HEK293 (cell line): Measurements from ENCODE around the gene WDR77.

ENCODE experiments used
- CTCF ChIA-PET: fragments of 350-600 bp; formaldehyde crosslinking; extraction: SDS; loops from one replicate; lab custom pipeline; 2021; ENCODE audit warnings: antibody characterized with exemption; lab: Yijun Ruan, JAX
- POLR2A ChIA-PET: fragments of 300-600 bp; formaldehyde crosslinking; extraction: SDS; loops from one replicate; lab custom pipeline; 2020; ENCODE audit warnings: antibody characterized with exemption, inconsistent platforms; lab: Yijun Ruan, JAX
- H3K27ac ChIP-seq: fragments of 200-500 bp; sonication (Bioruptor generic); 2 replicates; pipeline ENCODE4 v1.5.1; 2014; ENCODE audit warnings: low read depth, low read length, control low read depth, inconsistent platforms; ENCODE audit errors: extremely low read depth
- H3K36me3 ChIP-seq, 2 experiments: fragments of 200-500 bp in 1 of 2; sonication (Bioruptor generic) in 1 of 2; 1 replicate in 1 of 2; 2 replicates in 1 of 2; pipeline ENCODE4 v1.5.1; 2014 to 2017; ENCODE audit warnings: inconsistent platforms in 2 of 2, low read length in 2 of 2; ENCODE audit not compliant: control insufficient read depth in 2 of 2, insufficient read depth in 1 of 2
- H3K4me1 ChIP-seq: fragments of 200-500 bp; sonication (Bioruptor generic); 2 replicates; pipeline ENCODE4 v1.5.1; 2014; ENCODE audit warnings: mild to moderate bottlenecking, low read length, inconsistent platforms; ENCODE audit not compliant: control insufficient read depth, insufficient read depth
- H3K4me3 ChIP-seq: 2 replicates; pipeline ENCODE4 v1.5.1; 2011; ENCODE audit warnings: low read depth, mild to moderate bottlenecking, control low read depth, low read length, moderate library complexity
- H3K9me3 ChIP-seq: fragments of 200-500 bp; sonication (Bioruptor generic); 2 replicates; pipeline ENCODE4 v1.5.1; 2014; ENCODE audit warnings: low read depth, low read length, inconsistent platforms; ENCODE audit not compliant: control insufficient read depth, insufficient read depth
- BCL6B ChIP-seq: fragments of 450-650 bp; formaldehyde crosslinking; IDR thresholded peaks from 2 replicates; pipeline ENCODE4 v1.5.1; 2017; ENCODE audit warnings: missing biosample characterization, missing genetic modification characterization
- MEIS1 ChIP-seq: sonication (generic); formaldehyde crosslinking; IDR thresholded peaks from 2 replicates; pipeline ENCODE4 v1.8.1; 2022; ENCODE audit warnings: missing genetic modification reagents, mild to moderate bottlenecking, borderline replicate concordance
- PRDM10 ChIP-seq: fragments of 450-650 bp; formaldehyde crosslinking; IDR thresholded peaks from 2 replicates; pipeline ENCODE4 v1.5.1; 2016; ENCODE audit warnings: missing biosample characterization, missing genetic modification characterization
- PRDM4 ChIP-seq: fragments of 450-650 bp; formaldehyde crosslinking; IDR thresholded peaks from 2 replicates; pipeline ENCODE4 v1.5.1; 2017; ENCODE audit warnings: missing biosample characterization, missing genetic modification characterization
- SP3 ChIP-seq: fragments of 450-650 bp; formaldehyde crosslinking; IDR thresholded peaks from 2 replicates; pipeline ENCODE4 v1.5.1; 2016; ENCODE audit warnings: missing biosample characterization, missing genetic modification characterization
- ZBTB6 ChIP-seq: fragments of 450-650 bp; formaldehyde crosslinking; IDR thresholded peaks from 2 replicates; pipeline ENCODE4 v1.5.1; 2017; ENCODE audit warnings: missing biosample characterization, missing genetic modification characterization
- ZFP41 ChIP-seq: fragments of 450-650 bp; formaldehyde crosslinking; IDR thresholded peaks from 2 replicates; pipeline ENCODE4 v1.5.1; 2016; ENCODE audit warnings: missing biosample characterization, missing genetic modification characterization, borderline replicate concordance
- ZNF239 ChIP-seq: fragments of 450-650 bp; formaldehyde crosslinking; IDR thresholded peaks from 2 replicates; pipeline ENCODE4 v1.5.1; 2016; ENCODE audit warnings: missing biosample characterization, missing genetic modification characterization
- ZNF366 ChIP-seq: fragments of 450-650 bp; formaldehyde crosslinking; conservative IDR thresholded peaks from 2 replicates; pipeline ENCODE4 v1.5.1; 2016; ENCODE audit warnings: missing biosample characterization, missing genetic modification characterization
- ZNF514 ChIP-seq: fragments of 450-650 bp; formaldehyde crosslinking; IDR thresholded peaks from 2 replicates; pipeline ENCODE4 v1.5.1; 2016; ENCODE audit warnings: missing biosample characterization, missing genetic modification characterization
- ZNF518A ChIP-seq: fragments of 450-650 bp; formaldehyde crosslinking; conservative IDR thresholded peaks from 2 replicates; pipeline ENCODE4 v1.5.1; 2016; ENCODE audit warnings: low read depth, missing biosample characterization, missing genetic modification characterization
- ZNF530 ChIP-seq: fragments of 450-650 bp; formaldehyde crosslinking; IDR thresholded peaks from 2 replicates; pipeline ENCODE4 v1.5.1; 2016; ENCODE audit warnings: low read depth, missing biosample characterization, missing genetic modification characterization
- ZNF549 ChIP-seq: fragments of 450-650 bp; IDR thresholded peaks from 2 replicates; pipeline ENCODE4 v1.5.1; 2018; ENCODE audit warnings: missing biosample characterization, missing genetic modification characterization, mild to moderate bottlenecking, inconsistent platforms, moderate library complexity
- ZNF560 ChIP-seq: fragments of 450-650 bp; formaldehyde crosslinking; IDR thresholded peaks from 2 replicates; pipeline ENCODE4 v1.5.1; 2017; ENCODE audit warnings: missing biosample characterization, missing genetic modification characterization, borderline replicate concordance
- ZNF610 ChIP-seq: fragments of 450-650 bp; formaldehyde crosslinking; IDR thresholded peaks from 2 replicates; pipeline ENCODE4 v1.5.1; 2016; ENCODE audit warnings: missing biosample characterization, missing genetic modification characterization, borderline replicate concordance

Gene WDR77

DNA sequence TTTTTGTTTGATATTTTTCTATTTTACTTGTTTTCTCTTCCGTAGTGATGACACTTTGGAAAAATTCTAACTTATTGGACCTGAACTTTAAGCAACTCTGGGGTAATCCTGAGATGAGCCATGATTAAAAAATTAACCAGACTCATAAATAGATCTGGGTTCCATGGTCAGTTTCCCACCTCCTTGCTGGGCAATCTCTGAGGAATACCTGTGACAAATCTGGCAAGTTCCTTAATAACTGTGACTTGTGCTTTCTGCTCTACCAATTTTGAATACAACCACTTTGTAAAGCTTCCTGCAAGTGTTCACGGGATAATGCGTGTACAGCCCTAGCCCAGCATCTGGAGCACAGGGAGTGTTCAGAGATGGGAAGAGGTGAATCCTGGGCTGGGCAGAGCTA is 24.8 kb downstream of the WDR77 start:
- no peaks in the 10 kb centered on the region for H3K9me3 ChIP-seq
- peaks cover 3% of the 10 kb centered on the region; the same call in 1 of the 2 replicates for H3K4me1 ChIP-seq
- no peak overlapping the region for H3K27ac ChIP-seq
- POLR2A ChIA-PET: no interaction called here
- H3K4me3 ChIP-seq: no peak overlapping the region
- H3K36me3 ChIP-seq: peaks cover 0 to 4% of the 10 kb centered on the region in 2 experiments; a peak in 1 of 3 replicates
- TF ChIP-seq ZNF514: no peak
- no peak for TF ChIP-seq ZNF560
- no peak for TF ChIP-seq ZNF610
- CTCF ChIA-PET: no interaction called here

GRCh38 chr1:111422546-111423391 is 26.3 kb downstream of the WDR77 start:
- H3K36me3 ChIP-seq: peaks cover 0 to 4% of the 10 kb centered on the region in 2 experiments; a peak in 1 of 3 replicates
- CTCF ChIA-PET: interaction anchor here (0.5 to 1.8 kb wide), 7 partner anchors 18 to 1325 kb away, joined by 3 to 8 read pairs (median 3); no protein-coding TSS in a partner anchor
- peaks cover 3% of the 10 kb centered on the region; the same call in 1 of the 2 replicates for H3K4me1 ChIP-seq
- H3K9me3 ChIP-seq: no peaks in the 10 kb centered on the region
- H3K27ac ChIP-seq: no peak overlapping the region
- POLR2A ChIA-PET: interaction anchor here (0.8 to 1.5 kb wide), 3 partner anchors 15 to 283 kb away, joined by 3 to 8 read pairs (median 5); partner anchors contain the start of gene WDR77
- peak overlapping the region; percentile 36 for H3K4me3 ChIP-seq
- TF ChIP-seq PRDM10 (tag by site-specific recombination) (peak; percentile 52; the same call in 1 of the 2 replicates), ZNF366 (no peak), ZBTB6 (tag by site-specific recombination) (no peak), BCL6B (tag by site-specific recombination) (peak; percentile 69)

DNA sequence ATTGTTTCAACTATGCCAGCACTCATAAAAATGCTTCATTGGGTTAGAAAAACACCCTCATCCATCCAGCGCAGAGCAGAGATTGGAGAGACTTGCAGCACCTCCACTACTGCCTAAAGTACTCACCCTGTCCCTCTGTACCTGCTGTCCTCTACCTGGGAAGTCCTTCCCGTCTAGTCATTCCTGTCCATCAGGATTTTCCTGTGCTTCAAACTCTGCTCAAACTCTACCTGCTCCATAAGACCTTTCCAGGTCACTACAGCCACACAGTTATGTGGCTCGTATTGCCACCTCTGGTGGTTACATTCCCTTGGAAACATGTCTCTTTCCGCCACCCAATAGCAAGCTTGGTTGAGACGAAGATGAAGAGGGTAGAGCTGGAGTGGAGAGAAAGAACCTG is 28.7 kb downstream of the WDR77 start:
- ChIA-PET POLR2A (no interaction called here), CTCF (no interaction called here)
- no peak for TF ChIP-seq ZFP41 (tag by site-specific recombination)
- TF ChIP-seq PRDM4 (tag by site-specific recombination): no peak
- TF ChIP-seq ZNF530 (tag by site-specific recombination): no peak
- TF ChIP-seq ZNF239: no peak
- no peak for TF ChIP-seq MEIS1 (CRISPR knock-in tag)
- no peak for TF ChIP-seq SP3
- TF ChIP-seq ZNF549 (tag by site-specific recombination): no peak
- TF ChIP-seq ZNF518A (tag by site-specific recombination): no peak

More for the DNA sequence above, 28.7 kb downstream of the WDR77 start:
- H3K4me3 ChIP-seq: no peak overlapping the region
- peaks cover 0 to 4% of the 10 kb centered on the region in 2 experiments; a peak in 1 of 3 replicates for H3K36me3 ChIP-seq
- H3K4me1 ChIP-seq: peaks cover 3% of the 10 kb centered on the region; the same call in 1 of the 2 replicates
- H3K9me3 ChIP-seq: no peaks in the 10 kb centered on the region
- H3K27ac ChIP-seq: no peak overlapping the region
